Muscle of back (tissue), 11 donors: ENCODE data around the gene TP53BP2. TPM values are rescaled to one million over a fixed set of nuclear protein-coding genes. Genes with fewer than 3 reads are reported as not detected.
"Not testable (repeated sequence)": the region's sequence is repeated elsewhere in the genome, so short reads cannot be mapped to it uniquely, and the experiment has no call there.

Experiments
- DNase-seq, 3 donors: peaks; one replicate each; pipeline versions ENCODE4 v3.0.0 to v3.0.0-alpha.2; 2013
- polyA plus RNA-seq, 10 donors: library from polyadenylated mRNA; unstranded; fragments of 120-200 nt; gene quantifications; one replicate each; pipeline ENCODE4 v1.2.1, GENCODE V29; 2013; ENCODE audit not compliant: insufficient read length in 10 of 10

TP53BP2 gene
- polyA plus RNA-seq, 10 donors, result 23.1 to 39.8 (median 27.6) TPM

DNA sequence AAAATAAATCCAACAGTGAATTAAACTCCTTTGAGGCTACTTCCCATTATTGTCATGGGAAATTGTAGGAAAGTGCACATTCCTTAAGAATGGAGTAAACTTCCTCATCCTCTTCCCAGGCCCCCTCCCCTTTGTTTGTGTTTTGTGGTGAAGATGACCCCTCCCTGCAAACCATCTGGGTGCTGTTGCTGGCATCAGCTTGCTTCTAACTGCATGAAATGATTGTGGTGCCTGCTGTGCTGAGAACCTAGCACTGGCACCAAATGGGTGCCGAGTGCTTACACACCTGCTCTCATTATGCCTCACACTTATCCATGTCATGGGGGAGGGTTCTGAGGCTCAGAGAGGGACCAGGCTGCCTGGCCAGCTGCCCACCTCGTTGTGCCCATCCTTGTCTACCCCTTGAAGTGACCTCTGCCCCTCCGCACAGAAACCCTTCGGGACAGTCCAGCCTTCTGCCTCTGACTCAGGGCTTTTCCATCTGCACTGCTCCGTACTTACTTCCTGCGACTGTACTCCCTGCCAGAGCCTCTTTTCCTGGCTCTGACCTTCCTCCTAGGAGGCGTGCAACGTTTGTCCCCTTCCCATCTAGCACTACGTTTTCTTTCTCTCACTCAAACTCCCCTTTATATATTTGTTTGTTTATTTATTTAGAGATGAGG, 102.8 kb downstream of the TP53BP2 start:
- no peak for DNase-seq

DNA sequence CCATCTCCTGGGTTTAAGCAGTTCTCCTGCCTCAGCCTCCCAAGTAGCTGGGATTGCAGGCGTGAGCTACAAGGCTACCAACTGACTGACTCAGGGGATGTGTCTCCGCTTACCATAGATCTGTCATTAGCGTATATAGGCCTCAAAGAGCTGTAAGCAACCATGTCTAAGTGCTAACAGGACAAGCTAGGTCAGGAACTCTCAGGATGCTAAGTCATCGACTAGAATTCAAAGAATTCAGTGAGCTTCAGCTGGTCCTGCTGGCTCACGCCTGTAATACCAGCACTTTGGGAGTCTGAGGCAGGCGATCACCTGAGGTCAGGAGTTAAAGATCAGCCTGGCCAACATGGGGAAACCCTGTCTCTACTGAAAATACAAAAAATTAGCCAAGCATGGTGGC, 103.9 kb downstream of the TP53BP2 start:
- no peak for DNase-seq

DNA sequence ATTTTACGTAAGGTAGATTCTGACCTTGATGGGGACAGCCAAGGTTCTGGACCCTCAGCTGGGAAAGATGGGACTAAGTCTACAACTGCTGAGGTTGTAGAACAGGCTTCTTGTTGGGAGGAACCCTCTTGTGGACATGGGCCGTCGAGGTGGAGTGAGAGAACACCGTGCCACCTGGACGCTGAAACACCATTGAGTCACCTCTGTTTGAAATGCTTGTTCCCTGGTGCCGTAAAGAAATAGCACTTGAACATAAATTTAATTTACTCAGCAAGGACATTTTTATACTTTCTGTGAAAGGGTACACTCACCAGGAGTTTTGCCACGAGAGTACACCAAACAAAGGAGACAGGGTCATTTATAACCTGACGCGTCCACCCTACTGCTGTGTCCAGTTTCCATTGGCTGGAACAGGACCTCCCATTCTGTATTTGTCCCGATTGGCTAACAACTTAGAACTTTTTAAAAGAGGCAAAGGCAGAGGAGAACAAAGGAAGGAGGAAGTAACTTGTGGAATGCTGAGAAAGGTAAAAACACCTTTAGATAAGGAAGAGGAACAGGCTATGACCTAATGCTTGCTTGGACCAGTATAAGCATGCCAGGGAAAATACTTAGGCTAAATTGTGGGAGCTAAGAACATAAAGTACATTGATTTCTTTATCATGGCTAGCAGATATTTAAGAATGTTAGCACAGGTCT, 105.6 kb downstream of the TP53BP2 start:
- not testable (repeated sequence) for DNase-seq

DNA sequence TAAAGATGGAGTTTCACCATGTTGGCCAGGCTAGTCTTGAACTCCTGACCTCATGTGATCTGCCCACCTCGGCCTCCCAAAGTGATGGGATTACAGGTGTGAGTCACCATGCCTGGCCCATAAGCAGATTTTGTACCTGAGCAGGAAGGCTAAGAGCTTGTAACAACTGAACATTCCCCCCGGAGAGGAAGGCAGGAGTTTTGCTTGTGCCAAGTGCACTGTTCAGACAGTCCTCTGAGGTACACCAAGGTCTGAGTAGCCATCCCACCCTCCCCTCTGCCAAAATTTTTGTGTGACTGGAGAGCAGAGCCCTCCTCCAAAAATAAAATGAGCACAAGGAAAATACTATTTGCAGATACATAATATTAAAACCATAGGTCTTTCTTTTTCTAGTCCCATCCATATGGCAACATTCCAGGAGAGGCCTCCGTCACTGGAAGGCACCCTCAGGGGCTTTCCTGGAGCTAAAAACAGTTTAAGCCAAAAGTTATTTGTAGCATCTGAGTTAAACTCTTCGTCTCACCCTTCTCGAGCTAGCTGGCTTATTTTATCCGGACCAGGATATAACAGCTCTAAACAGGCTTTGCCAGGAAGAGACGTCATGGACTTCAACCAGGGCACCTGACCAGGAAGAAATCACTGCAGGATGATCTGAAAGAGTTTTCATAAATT, 106.2 kb downstream of the TP53BP2 start:
- peak; percentile 54 to 86 (median 75) for DNase-seq

DNA sequence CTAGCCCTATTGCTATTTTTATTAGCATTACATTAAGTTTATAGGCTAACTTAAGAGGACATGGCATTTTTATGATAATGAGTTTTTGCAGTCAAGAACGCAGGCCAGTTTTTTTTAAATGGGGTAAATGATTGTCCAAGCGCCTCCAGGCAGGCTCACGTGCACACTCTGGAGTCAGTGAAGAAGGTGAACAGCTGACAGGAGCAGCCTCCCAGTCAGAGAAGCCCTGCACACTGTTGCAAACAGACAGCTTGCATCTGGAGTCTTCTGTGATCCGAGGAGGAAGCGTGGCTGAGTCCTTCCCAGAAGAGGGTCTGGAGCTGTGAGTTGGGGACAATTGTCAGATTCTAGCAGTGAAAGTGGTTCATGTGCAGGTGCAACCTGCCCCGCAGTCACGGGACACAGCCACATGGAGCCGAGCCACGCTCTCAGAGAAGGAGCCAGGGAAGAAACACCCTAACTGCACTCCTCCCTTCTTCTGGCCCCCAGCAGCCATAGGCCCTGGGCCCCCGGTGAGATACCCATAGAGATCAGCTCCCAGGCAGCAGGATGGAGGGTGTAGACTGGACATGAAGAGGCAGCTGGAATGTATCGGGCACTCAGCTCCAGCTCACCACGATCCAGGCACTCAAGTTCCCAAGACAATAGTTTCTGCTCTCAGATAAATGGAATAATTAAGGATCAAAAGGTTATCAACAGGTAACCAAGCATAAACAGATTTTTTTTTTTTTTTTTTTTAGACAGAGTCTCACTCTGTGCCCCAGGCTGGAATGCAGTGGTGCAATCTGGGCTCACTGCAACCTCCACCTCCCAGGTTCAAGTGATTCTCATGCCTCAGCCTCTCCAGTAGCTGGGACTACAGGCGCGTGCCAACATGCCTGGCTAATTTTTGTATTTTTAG, 107.0 kb downstream of the TP53BP2 start:
- peak in 1 of 3 donors; percentile 63 for DNase-seq

DNA sequence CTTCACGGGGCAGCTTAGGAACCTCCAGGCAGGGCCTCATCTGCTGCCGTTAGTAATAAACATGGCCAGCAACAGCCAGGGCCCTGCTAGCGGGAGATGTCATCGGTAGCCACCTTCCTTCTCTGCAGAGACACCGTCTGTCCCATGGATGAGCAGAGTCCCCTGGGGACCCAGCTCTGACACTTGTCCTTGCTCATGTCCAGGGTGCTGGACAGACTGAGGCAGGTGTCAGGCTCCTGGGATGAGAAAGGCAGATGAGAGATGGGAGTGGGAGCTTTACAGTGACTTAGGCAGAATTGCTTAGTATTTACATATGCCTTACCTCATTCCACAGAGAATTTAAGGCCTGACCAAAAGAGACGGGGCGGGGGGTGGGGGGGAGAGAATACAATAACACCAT, 108.4 kb downstream of the TP53BP2 start:
- no peak for DNase-seq

DNA sequence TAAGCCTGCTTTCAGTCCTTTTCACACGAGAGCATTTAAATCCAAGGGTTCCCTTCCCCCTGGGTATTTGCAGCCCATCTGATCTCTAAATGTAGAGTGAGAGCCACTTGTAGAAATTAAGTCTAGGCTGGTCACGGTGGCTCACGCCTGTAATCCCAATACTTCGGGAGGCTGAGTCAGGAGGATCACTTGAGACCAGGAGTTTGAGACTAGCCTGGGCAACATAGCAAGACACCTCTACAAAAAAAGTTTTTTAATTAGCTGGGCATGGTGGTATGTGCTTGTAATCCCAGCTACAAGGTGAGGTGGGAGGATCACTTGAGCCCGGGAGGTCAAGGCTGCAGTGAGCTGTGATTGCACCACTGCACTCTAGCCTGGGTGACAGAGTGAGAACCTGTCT, 109.1 kb downstream of the TP53BP2 start:
- DNase-seq, result not testable (repeated sequence)

DNA sequence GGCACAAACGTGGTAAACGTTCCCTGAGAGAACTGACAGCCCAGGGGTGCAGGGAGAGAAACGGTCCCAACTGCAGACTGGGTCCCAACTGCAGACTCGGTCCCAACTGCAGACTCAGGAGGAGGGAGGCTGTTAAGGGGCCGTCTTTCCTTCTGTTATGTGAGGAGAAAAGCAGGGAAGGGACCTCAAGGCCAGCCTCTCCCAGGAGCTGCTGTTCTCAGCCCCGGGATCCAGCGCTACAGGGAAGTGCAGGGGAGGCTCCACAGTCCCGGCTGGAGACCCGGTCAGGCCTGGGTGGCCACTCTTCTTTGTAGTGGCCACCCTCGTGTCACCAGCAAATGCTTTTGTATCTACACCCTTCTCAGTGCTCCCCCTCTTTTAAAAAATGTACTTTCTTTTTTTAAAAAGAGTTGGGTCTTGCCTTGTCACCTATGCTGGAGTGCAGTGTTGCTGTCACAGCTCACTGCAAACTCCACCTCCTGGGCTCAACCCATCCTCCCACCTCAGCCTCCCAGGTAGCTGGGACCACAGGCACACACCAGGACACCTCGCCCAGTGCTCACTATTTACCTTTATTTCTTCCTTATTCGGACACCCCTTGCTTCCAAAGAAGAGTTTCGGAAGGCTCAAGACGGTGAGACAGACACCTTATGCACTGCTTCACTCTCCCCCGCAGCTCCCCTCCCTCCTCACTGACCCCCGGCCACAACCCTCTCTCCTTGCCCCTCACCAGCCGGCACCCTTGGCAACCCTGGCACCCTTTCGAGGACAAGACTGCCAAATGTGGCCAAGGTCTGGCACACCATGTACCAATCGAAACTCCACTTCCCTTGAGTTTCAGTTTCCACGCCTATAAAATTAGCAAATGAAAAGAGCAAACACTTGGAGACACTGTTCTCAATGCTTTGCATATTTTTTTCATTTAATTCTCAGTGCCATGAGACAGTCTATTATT, 111.6 kb downstream of the TP53BP2 start:
- no peak for DNase-seq

DNA sequence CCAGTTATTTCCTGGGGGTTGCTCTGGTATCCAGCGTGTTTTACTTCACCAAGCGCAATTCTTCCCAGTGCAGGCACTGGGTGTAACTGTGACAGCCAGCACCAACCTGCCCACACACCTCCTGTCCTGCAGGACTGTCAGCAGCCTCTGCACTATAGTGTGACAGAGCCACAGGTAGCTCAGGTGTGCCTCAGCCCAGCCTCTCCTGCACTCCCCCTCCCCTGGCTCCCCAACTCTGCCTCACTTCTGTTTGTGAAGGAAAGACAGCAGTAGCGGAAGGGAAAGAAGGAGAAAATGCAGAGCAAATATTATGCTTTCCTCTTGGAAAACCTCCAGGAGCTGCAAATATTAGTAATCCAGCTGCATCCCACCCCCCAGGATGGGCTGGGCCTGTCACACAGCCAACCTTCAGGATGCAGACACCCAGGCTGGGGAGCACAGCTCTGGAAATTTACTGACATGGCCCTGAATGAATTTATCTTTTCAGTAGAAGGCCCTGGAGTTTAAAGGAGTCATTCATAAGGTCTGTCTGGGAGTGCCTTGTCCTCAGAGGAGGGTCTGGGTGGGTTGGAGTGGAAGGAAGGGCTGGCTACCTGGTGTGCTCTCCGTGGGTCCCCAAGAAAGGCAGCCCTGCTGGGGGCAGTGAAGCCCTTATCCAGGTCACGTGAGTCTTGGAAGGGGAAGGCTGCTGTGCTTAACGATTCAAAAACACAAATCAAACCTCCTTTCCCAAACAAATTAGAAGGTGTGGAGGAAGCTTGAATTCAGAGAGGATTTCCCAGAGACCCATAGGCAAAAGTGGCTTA, 112.6 kb downstream of the TP53BP2 start:
- DNase-seq, result peak in 2 of 3 donors; percentile 79 to 90

DNA sequence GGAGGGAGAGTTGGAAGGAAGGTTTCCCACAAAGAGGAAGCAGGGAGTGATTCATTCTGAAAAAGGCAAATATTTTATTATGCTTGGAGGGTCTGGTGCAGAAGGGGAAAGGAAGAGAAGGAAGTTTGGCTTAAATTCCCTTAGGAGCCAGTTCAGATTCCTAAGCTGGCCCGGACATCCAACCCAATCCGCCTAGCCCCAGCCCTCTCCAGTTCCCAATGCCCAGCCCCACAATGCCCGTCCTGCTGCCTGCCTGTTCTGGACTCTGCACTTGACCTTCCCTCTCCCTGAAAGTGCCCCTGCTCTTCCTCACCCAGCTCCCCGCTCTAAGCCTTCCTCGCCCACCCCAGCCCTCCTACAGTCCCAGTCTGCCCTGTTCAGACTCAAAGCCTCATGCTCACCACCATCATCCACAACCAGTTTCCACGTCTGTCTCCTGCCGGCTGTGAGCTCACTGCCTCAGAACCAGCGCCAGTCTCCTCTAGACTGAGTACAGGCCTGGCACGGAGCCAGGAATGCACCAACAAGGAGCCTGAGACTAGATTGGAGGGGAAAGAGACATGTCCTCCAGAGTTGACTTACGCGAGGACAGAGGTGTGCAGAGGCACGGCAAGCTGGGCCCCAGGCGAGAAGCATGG, 114.5 kb downstream of the TP53BP2 start:
- peak in 1 of 3 donors; percentile 75 for DNase-seq

DNA sequence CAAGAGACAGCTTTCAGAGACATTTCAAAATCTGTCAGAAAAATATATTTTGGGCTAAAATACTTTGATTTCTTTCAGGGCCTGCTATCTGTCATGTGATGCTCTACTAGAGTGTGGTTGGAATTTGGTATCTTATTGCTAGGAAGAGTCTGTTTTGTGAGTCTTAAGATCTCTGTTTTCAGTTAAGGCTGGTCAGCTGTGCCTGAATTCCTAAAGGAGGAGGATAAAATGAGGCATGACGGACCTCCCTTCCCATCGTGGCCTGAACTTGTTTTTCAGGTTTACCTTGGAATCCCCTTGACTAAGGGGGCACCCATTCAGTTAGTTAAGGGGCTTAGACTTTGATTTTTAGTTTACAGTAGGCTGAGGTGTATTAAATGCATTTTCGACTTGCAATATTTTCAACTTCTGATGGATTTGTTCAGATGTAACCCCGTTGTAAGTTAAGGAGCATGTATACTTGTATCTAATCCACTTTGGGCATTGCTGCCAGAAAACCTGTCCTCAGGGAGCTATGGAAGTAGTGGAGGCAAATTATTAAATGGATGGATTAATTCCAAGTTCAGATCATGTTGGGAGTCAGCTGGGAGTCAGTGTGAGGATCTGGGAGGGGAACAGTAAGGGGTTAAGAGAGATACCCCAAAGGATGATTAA, 115.1 kb downstream of the TP53BP2 start:
- DNase-seq, result peak in 1 of 3 donors; percentile 56

DNA sequence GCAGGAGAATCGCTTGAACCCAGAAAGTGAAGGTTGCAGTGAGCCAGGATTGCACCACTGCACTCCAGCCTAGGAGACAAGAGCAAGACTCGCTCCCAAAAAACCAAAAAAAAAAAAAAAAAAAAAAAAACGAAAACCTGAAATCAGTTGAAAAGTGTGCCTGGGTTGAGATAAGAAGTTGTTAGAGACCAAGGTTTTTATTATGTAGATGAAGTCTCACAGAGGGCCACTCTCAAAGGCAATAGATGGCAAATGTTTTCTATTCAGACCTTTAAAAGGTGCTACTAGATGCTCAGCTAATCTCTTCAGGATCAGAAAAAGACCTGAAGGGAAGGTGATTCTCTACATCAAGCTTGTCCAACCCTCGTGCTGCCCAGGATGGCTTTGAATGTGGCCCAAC, 115.8 kb downstream of the TP53BP2 start:
- DNase-seq, result no peak

Other genes with a start within 250 kb of the TP53BP2 start
- under 1 TPM in 9 of 10 donors, not detected in 1; 0.22 to 0.62 (median 0.53) TPM for gene CAPN8, start 180.2 kb downstream of the TP53BP2 start, polyA plus RNA-seq
- 100 to 1,000 TPM in 5 of 10 donors, 10 to 100 TPM in 5; 68.6 to 116 (median 103) TPM for gene CAPN2, start 133.4 kb downstream of the TP53BP2 start, polyA plus RNA-seq